Right lobe of liver (tissue), 6 donors: ENCODE measurements around the gene NCAPH2. TPM values are rescaled to one million over a fixed set of nuclear protein-coding genes. Genes with fewer than 3 reads are reported as not detected.

Experiments
- ATAC-seq, 4 donors: fragments of 200-7000 bp; cut with Tn5 transposase; one replicate each; pipeline ENCODE4 v1.9.1; 2020; ENCODE audit warnings: mild to moderate bottlenecking in 4 of 4, moderate library complexity in 4 of 4
- DNase-seq, 3 donors: peaks; one replicate each; pipeline ENCODE4 v3.0.0-alpha.2; 2020
- H3K27ac ChIP-seq, 3 donors: fragments of 200-600 bp; one replicate each; pipeline ENCODE4 v1.8.0; 2022
- H3K27me3 ChIP-seq, 2 donors: fragments of 200-600 bp; one replicate each; pipeline ENCODE4 v1.8.0; 2022
- H3K36me3 ChIP-seq, 4 donors: fragments of 200-600 bp; sonication (generic) in 1 of 4; one replicate each; pipeline versions ENCODE4 v1.5.1 to v1.8.0; 2017 to 2022; ENCODE audit warnings: control low read depth in 1 of 4
- H3K4me1 ChIP-seq, 4 donors: fragments of 200-600 bp; sonication (generic) in 1 of 4; one replicate each; pipeline versions ENCODE4 v1.5.1 to v1.8.0; 2017 to 2022; ENCODE audit warnings: control low read depth in 1 of 4
- H3K4me3 ChIP-seq, 3 donors: fragments of 200-600 bp; one replicate each; pipeline ENCODE4 v1.8.0; 2022
- H3K9me3 ChIP-seq, 4 donors: fragments of 200-600 bp; sonication (generic) in 1 of 4; one replicate each; pipeline versions ENCODE4 v1.5.1 to v1.8.0; 2017 to 2022; ENCODE audit warnings: control low read depth in 1 of 4
- POLR2A ChIP-seq: fragments of 450-650 bp; IDR thresholded peaks from one replicate; pipeline ENCODE4 v1.6.1; 2017; ENCODE audit warnings: antibody characterized with exemption, mild to moderate bottlenecking
- WGBS: methylation state at CpG from one replicate; pipeline ENCODE4 v1.1.6; 2018; ENCODE audit warnings: low coverage, low lambda C conversion rate; ENCODE audit not compliant: insufficient coverage; ENCODE audit errors: missing lambda C conversion rate; 5-methylcytosine and 5-hydroxymethylcytosine counted together
- intact Hi-C, 2 donors: fragments of 100-400 bp; cut with DNase I; formaldehyde crosslinking; loops; one replicate each; pipeline versions ENCODE4 v1.11.2 to v1.14.1; 2022
- total RNA-seq, 6 experiments: library from RNA; depleted of rRNA in 2 of 6; stranded (reverse); fragments of >200 nt in 2 of 6; fragmentation: NEBNext Ultra II Directional in 3 of 6; extraction: Animal tissue kit (Norgen Biotek cat#: 25700) in 3 of 6; gene quantifications; one replicate each; pipeline versions ENCODE4 v1.1.0 to v1.2.4, GENCODE V29; 2016 to 2023
- TF ChIP-seq, protein P1 (sequence below), 4 donors: fragments of 200-600 bp in 3 of 4; fragments of 450-650 bp in 1 of 4; IDR thresholded peaks; one replicate each; pipeline versions ENCODE4 v1.5.1 to v1.8.0; 2016 to 2022; ENCODE audit warnings: antibody characterized with exemption in 4 of 4, mild to moderate bottlenecking in 2 of 4
- donor health status: DM: no; HTN: yes; CAD: no.
- donor health status: DM: no; HTN: no; CAD: no.
- donor health status: DM: no; HTN: no; CAD: no.
- donor health status: DM: no; HTN: yes; CAD: no.
- donor health status: DM: no; HTN: yes; CAD: no.

The NCAPH2 gene
- total RNA-seq, 6 experiments from 2014 or later: 11.4 to 17.3 (median 13.9) TPM

DNA sequence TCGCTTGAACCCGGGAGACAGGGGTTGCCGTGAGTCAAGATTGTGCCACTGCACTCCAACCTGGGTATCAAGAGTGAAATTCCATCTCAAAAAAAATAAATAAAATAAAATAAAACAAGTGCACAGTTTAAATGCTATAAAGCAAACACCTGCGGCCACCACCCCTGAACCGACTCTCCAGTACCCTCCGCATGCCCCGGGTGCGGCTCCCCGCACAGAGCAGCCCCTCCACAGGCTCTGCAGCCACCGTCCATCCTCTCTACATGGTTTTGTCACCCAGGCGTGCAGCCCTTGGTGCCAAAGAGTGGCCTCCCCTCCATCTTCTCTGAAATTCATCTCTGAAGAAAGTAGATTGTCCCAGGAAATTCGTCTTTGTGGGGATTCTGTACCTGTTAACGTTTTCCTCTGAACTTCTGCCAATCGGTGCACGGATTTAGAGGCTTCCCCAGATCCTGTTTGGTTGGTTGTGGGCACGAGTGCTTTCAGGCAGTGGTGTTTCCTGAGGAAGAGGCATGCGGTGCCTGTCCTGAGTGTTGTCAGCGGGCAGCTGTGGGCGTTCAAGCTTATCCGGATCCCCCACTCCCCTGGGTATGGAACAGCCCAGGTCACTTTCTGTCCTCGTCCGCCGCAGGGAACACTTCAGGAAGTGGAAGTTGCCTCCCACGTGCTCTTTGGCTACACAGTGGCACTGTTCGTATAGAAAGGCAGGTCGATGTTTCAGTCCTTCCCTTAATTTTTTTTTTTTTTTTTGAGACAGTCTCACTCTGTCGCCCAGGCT, 17.3 kb upstream of the NCAPH2 start:
- Histone ChIP-seq H3K36me3 (no peaks in the 10 kb centered on the region), H3K27me3 (no peaks in the 10 kb centered on the region), H3K9me3 (no peaks in the 10 kb centered on the region), H3K4me1 (no peaks in the 10 kb centered on the region), H3K4me3 (no peak overlapping the region), H3K27ac (no peak overlapping the region)
- TF ChIP-seq POLR2A: no peak
- TF ChIP-seq, protein P1, sequence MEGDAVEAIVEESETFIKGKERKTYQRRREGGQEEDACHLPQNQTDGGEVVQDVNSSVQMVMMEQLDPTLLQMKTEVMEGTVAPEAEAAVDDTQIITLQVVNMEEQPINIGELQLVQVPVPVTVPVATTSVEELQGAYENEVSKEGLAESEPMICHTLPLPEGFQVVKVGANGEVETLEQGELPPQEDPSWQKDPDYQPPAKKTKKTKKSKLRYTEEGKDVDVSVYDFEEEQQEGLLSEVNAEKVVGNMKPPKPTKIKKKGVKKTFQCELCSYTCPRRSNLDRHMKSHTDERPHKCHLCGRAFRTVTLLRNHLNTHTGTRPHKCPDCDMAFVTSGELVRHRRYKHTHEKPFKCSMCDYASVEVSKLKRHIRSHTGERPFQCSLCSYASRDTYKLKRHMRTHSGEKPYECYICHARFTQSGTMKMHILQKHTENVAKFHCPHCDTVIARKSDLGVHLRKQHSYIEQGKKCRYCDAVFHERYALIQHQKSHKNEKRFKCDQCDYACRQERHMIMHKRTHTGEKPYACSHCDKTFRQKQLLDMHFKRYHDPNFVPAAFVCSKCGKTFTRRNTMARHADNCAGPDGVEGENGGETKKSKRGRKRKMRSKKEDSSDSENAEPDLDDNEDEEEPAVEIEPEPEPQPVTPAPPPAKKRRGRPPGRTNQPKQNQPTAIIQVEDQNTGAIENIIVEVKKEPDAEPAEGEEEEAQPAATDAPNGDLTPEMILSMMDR (IDR thresholded peaks at IDR 0.05): no peak
- DNase-seq: no peak
- intact Hi-C loops: no loop called here
- ATAC-seq: no peak
- 53% methylated on average over 14 of the region's 27 CpGs for WGBS

DNA sequence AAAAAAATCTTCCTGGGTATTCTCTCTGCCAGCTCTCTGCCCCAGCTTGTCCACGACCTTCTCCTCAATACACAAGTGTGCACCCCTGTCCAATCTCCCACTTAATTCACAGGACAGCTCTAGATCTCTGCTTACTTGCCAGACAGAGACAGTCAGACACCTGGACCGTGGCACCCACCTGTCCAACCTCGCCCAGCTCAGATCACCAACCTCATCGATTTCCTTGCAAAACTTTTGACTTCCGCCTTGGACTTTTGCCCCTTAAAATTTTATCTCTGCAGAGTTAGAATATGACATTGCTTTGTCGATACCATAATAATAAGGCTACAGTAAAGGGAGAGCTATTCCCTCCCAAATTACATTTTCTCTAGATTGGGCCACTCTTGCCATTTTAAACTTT, 10.9 kb upstream of the NCAPH2 start:
- WGBS: 50% methylated on average over 6 of the region's 6 CpGs
- Histone ChIP-seq H3K27ac (no peak overlapping the region), H3K36me3 (no peaks in the 10 kb centered on the region), H3K27me3 (no peaks in the 10 kb centered on the region), H3K4me1 (peaks cover 0 to 8% (median 0%) of the 10 kb centered on the region in 4 donors), H3K4me3 (no peak overlapping the region), H3K9me3 (no peaks in the 10 kb centered on the region)
- ATAC-seq: no peak
- DNase-seq: no peak
- intact Hi-C loops: no loop called here
- TF ChIP-seq, protein P1 (IDR thresholded peaks at IDR 0.05): no peak

DNA sequence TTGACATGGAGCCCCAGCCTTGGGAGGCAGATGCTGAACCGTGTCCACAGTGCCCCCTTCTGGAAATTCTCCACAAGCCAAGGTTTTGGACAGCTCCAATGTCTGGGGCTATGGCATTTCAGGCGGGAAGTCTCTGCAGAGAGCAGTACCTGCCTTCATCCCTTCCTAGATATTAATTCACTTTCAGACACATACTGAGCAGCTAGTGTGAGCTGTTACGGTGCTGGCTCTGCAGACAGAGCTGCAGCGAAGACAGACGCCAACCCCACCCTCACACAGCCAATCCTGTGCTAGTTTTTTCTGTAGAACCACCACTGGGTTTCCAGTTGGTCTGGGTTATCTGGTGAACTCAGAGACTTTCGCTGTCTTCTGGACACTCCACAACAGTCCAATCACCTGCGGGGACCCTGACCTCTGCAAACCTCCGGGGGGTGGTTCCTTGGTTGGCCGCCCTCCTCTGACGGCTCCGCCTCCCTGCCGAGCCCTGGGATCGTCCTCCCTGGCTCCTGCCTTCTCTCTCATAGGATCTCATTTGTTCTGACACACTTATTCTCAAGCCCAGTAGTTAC, 9.6 kb upstream of the NCAPH2 start:
- intact Hi-C loops: no loop called here
- Histone ChIP-seq H3K9me3 (no peaks in the 10 kb centered on the region), H3K27me3 (no peaks in the 10 kb centered on the region), H3K27ac (peak overlapping the region in 2 of 3 donors; percentile 41 to 44), H3K36me3 (peaks cover 0 to 7% (median 3%) of the 10 kb centered on the region in 4 donors), H3K4me1 (peaks cover 0 to 8% (median 0%) of the 10 kb centered on the region in 4 donors), H3K4me3 (no peak overlapping the region)
- TF ChIP-seq POLR2A: no peak
- TF ChIP-seq, protein P1 (IDR thresholded peaks at IDR 0.05): peak; percentile 54 to 73 (median 60)
- DNase-seq (peak; percentile 68 to 86 (median 86)), ATAC-seq (peak; percentile 89 to 96 (median 94))
- 5% methylated on average over 5 of the region's 13 CpGs for WGBS

DNA sequence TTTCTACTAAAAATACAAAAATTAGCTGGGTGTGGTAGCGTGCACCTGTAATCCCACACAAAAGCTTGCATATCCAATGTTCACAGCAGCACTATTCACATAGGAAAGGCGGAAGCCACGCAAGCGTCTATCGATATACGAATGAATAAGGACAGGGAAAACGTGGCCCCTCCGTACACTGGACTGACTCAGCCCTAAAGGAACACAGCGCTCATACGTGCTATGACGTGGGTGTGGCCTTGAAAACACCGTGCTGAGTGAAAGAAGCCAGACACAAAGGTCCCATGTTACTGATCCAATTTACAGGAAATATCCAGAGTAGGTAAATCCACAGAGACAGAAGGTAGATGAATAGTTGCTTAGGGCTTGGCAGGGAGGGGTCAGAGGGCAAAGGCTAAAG, 7.6 kb upstream of the NCAPH2 start:
- H3K4me1 ChIP-seq: peaks cover 0 to 8% (median 0%) of the 10 kb centered on the region in 4 donors
- WGBS: 93% methylated on average over 12 of the region's 12 CpGs
- H3K27me3 ChIP-seq: no peaks in the 10 kb centered on the region
- no peak overlapping the region for H3K27ac ChIP-seq
- H3K4me3 ChIP-seq: no peak overlapping the region
- intact Hi-C loops: no loop called here
- H3K9me3 ChIP-seq: no peaks in the 10 kb centered on the region
- peaks cover 0 to 12% (median 3%) of the 10 kb centered on the region in 4 donors for H3K36me3 ChIP-seq
- DNase-seq (no peak), ATAC-seq (no peak)
- TF ChIP-seq POLR2A: no peak
- TF ChIP-seq, protein P1 (IDR thresholded peaks at IDR 0.05): no peak
